HEK293T (cell line): ENCODE results near the gene MAGOHB.

ENCODE experiments used
- ARNT ChIP-seq: fragments of 450-650 bp; IDR thresholded peaks from 2 replicates; pipeline ENCODE4 v1.6.1; 2017; ENCODE audit warnings: mild to moderate bottlenecking
- CTBP1 ChIP-seq: fragments of 450-650 bp; IDR thresholded peaks from 2 replicates; pipeline ENCODE4 v1.6.1; 2016; ENCODE audit warnings: borderline replicate concordance
- ELF4 ChIP-seq: fragments of 450-650 bp; IDR thresholded peaks from 2 replicates; pipeline ENCODE4 v1.6.1; 2017; ENCODE audit warnings: antibody characterized with exemption
- FOXA1 ChIP-seq: fragments of 450-650 bp; IDR thresholded peaks from 2 replicates; pipeline ENCODE4 v1.6.1; 2016; ENCODE audit warnings: mild to moderate bottlenecking
- FOXM1 ChIP-seq: fragments of 450-650 bp; IDR thresholded peaks from 2 replicates; pipeline ENCODE4 v1.6.1; 2017; ENCODE audit warnings: mild to moderate bottlenecking, borderline replicate concordance
- HDGF ChIP-seq: fragments of 450-650 bp; IDR thresholded peaks from 2 replicates; pipeline ENCODE4 v1.6.1; 2017; ENCODE audit warnings: antibody characterized with exemption, borderline replicate concordance
- LEF1 ChIP-seq: fragments of 450-650 bp; IDR thresholded peaks from 2 replicates; pipeline ENCODE4 v1.6.1; 2017; ENCODE audit warnings: mild to moderate bottlenecking, borderline replicate concordance
- NFRKB ChIP-seq: fragments of 450-650 bp; IDR thresholded peaks from 2 replicates; pipeline ENCODE4 v1.6.1; 2016; ENCODE audit warnings: mild to moderate bottlenecking, moderate library complexity
- PKNOX1 ChIP-seq: fragments of 450-650 bp; IDR thresholded peaks from 2 replicates; pipeline ENCODE4 v1.6.1; 2016
- SP1 ChIP-seq: fragments of 450-650 bp; IDR thresholded peaks from 2 replicates; pipeline ENCODE4 v1.6.1; 2017
- TARDBP ChIP-seq: fragments of 450-650 bp; IDR thresholded peaks from 2 replicates; pipeline ENCODE4 v1.6.1; 2016

- no peak for TF ChIP-seq LEF1
- no peak for TF ChIP-seq TARDBP
- TF ChIP-seq ARNT, result no peak
- TF ChIP-seq SP1, result no peak
- no peak for TF ChIP-seq FOXM1
- TF ChIP-seq PKNOX1, result no peak
- TF ChIP-seq ELF4, result no peak
- no peak for TF ChIP-seq CTBP1
- no peak for TF ChIP-seq HDGF
- TF ChIP-seq FOXA1, result no peak
- no peak for TF ChIP-seq NFRKB
Observed at GRCh38 chr12:10567813-10568212, 45.6 kb downstream of the MAGOHB start.
